ENCODE data around the gene IST1. TPM values are rescaled to one million over a fixed set of nuclear protein-coding genes. Genes with fewer than 3 reads are reported as not detected.
A peak's percentile ranks its signal among the peaks of the same experiment; 100 is the strongest.

The IST1 gene
- total RNA-seq, 2 experiments from 2014 or later = 191 to 192 TPM

DNA sequence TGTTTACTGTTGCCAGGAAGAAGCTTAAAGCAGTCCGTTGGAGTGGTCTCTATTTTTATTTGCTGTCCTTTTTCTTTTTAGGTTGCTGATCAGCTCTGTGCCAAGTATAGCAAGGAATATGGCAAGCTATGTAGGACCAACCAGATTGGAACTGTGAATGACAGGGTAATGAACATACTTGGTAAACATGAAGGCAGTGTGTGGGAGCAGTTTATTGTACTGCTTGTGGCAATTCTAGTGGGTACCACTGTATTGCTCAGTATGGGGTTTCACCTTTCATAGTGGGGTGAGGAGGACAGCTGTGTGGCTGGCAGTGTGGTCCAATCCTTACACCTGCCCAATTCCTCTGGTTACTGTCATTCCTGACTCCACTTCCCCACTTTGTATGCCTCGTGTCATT, 25.3 kb downstream of the IST1 start:
- CTCF ChIA-PET = interaction anchor here (1.3 kb wide), 1 partner anchor 8 kb away, joined by 3 read pairs; no protein-coding TSS in a partner anchor
- no peak overlapping the region for H3K27ac Mint-ChIP-seq

DNA sequence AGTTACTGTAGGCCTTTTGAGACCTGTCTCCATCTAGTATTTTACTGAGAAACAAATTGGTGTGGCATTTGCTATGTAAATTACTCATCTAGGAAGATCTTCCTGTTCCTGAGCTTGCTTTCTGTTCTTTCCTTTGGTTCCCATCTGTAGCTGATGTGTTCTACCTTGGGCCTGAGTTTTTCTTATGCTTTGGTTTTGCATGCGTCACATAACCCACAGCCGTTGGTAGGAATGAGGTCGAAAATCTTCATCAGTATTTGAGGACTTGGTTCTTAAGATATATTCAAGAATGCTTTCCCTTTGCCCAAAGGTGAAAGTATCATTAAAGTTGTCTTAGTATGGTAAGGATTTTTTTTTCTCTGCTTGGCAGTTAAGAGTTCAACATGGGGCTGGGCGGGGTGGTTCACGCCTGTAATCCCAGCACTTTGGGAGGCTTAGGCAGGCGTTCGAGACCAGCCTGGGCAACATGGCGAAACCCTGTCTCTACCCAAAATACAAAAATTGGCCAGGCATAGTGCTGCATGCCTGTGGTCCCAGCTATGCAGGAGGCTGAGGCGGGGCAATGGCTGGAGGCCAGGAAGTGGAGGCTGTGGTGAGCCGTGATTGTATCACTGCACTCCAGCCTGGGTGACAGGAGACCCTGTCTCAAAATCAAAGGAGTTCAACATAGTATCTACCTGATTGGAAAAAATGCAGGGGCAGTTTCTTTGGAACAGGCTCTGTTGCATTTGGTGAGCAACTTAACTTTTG, 28.8 kb downstream of the IST1 start:
- intact Hi-C loops (cut with micrococcal nuclease) = no loop called here
- H3K4me3 Mint-ChIP-seq = no peak overlapping the region
- no peak for DNase-seq
- ChIA-PET CTCF (no interaction called here), POLR2A (no interaction called here)
- no peaks in the 10 kb centered on the region for H3K27me3 Mint-ChIP-seq
- peaks cover 6% of the 10 kb centered on the region for H3K4me1 Mint-ChIP-seq (ENCODE audit: low read depth)
- no peaks in the 10 kb centered on the region for H3K9me3 Mint-ChIP-seq
- H3K27ac Mint-ChIP-seq = peak overlapping the region; percentile 3
- H3K36me3 Mint-ChIP-seq = peaks cover 65% of the 10 kb centered on the region

More for the DNA sequence above, 25.3 kb downstream of the IST1 start:
- intact Hi-C loops (cut with micrococcal nuclease) = no loop called here
- Mint-ChIP-seq H3K9me3 (no peaks in the 10 kb centered on the region), H3K4me3 (no peak overlapping the region), H3K4me1 (ENCODE audit: low read depth) (peaks cover 11% of the 10 kb centered on the region), H3K36me3 (peaks cover 72% of the 10 kb centered on the region), H3K27me3 (no peaks in the 10 kb centered on the region)
- POLR2A ChIA-PET = interaction anchor here (0.6 kb wide), 1 partner anchor 1354 kb away, joined by 3 read pairs; no protein-coding TSS in a partner anchor
- no peak for DNase-seq

DNA sequence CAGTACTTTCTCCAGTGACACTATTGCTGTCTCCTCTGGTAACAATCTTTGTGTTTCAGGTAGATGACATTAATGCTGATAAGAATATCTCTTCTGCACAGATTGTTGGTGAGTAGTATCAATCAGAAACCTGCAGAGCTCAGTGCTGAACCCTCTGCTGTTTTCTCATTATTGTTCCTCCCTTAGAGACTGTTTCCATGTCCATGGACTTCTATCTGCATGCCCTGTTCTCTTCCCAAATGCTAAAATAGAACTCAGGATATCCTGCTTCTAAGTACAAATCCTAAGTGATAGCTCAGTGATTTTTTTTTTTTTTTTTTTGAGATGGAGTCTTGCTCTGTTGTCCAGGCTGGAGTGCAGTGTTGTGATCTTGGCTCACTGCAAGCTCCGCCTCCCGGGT, 29.4 kb downstream of the IST1 start:
- intact Hi-C loops (cut with micrococcal nuclease) = no loop called here
- ChIA-PET POLR2A (no interaction called here), CTCF (no interaction called here)
- Mint-ChIP-seq H3K27ac (no peak overlapping the region), H3K27me3 (no peaks in the 10 kb centered on the region), H3K36me3 (peaks cover 60% of the 10 kb centered on the region), H3K4me3 (no peak overlapping the region), H3K9me3 (no peaks in the 10 kb centered on the region), H3K4me1 (ENCODE audit: low read depth) (peaks cover 6% of the 10 kb centered on the region)
- DNase-seq = no peak

DNA sequence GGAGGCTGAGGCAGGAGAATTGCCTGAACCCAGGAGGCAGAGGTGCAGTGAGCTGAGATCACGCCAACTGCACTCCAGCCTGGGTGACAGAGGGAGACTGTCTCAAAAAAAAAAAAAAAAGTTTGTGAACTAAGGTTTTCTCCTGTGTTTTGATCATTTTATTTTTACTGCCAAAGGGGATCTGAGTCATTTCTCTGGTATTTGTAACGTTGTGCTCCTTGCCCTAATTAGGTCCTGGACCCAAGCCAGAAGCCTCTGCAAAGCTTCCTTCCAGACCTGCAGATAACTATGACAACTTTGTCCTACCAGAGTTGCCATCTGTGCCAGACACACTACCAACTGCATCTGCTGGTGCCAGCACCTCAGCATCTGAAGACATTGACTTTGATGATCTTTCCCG, 32.1 kb downstream of the IST1 start:
- intact Hi-C loops (cut with micrococcal nuclease) = no loop called here
- Mint-ChIP-seq H3K27ac (peak overlapping the region; percentile 16), H3K36me3 (peaks cover 47% of the 10 kb centered on the region), H3K27me3 (no peaks in the 10 kb centered on the region), H3K9me3 (no peaks in the 10 kb centered on the region), H3K4me3 (no peak overlapping the region), H3K4me1 (ENCODE audit: low read depth) (peaks cover 14% of the 10 kb centered on the region)
- POLR2A ChIA-PET = no interaction called here
- DNase-seq = peak; percentile 20
- CTCF ChIA-PET = no interaction called here

DNA sequence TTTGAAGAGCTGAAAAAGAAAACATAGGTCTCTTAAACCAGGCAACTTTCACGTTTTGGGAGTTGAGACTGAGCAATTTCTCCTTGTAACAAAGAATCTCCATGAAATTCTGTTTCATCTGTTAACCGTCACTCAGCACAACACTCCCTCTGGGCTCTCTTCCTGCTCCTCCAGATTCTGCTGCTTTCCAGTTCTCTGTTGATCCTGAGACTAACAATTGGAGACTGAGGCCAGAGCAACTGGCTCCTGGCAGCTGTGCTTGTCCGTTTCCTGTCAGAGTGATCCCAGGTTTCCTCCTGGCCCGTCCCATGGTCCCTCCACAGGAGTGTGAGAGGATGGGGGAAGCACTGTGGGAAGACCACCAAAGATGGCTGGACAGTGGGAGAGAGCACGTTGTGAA, 32.5 kb downstream of the IST1 start:
- CTCF ChIA-PET = no interaction called here
- POLR2A ChIA-PET = no interaction called here

DNA sequence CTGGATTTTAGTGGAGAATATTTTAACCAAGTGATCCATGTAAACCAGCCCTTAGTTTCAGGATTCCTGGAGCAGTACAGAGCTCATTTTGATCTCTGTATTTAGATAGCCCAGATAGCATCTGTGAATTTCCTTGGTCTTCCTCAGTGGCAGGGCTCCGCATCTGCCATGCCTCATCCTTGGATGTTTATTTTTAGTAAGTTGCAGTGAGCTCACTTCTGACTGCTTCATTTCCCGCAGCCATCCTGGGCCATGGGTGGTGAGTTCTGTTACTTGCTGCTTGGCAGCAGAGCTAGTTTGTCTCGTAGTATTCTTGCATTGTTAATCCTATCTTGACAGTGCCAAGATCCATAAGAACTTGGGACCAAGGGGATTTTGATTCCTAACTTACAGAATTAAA, 33.7 kb downstream of the IST1 start:
- peaks cover 14% of the 10 kb centered on the region for H3K4me1 Mint-ChIP-seq (ENCODE audit: low read depth)
- H3K27me3 Mint-ChIP-seq = no peaks in the 10 kb centered on the region
- ChIA-PET POLR2A (interaction anchor here (2.0 kb wide), 1 partner anchor 33 kb away, joined by 5 read pairs; the partner anchor contains the start of gene IST1), CTCF (interaction anchor here (1.3 to 2.1 kb wide), 3 partner anchors 9 to 46 kb away, joined by 3 to 13 read pairs (median 4); no protein-coding TSS in a partner anchor)
- no peak overlapping the region for H3K27ac Mint-ChIP-seq
- no peak for DNase-seq
- intact Hi-C loops (cut with micrococcal nuclease) = no loop called here
- peaks cover 35% of the 10 kb centered on the region for H3K36me3 Mint-ChIP-seq
- no peaks in the 10 kb centered on the region for H3K9me3 Mint-ChIP-seq
- H3K4me3 Mint-ChIP-seq = no peak overlapping the region

More for the DNA sequence above, 32.5 kb downstream of the IST1 start:
- no peaks in the 10 kb centered on the region for H3K9me3 Mint-ChIP-seq
- H3K4me3 Mint-ChIP-seq = no peak overlapping the region
- H3K4me1 Mint-ChIP-seq (ENCODE audit: low read depth) = peaks cover 14% of the 10 kb centered on the region
- DNase-seq = no peak
- intact Hi-C loops (cut with micrococcal nuclease) = no loop called here
- no peaks in the 10 kb centered on the region for H3K27me3 Mint-ChIP-seq
- peaks cover 43% of the 10 kb centered on the region for H3K36me3 Mint-ChIP-seq
- H3K27ac Mint-ChIP-seq = peak overlapping the region; percentile 16

DNA sequence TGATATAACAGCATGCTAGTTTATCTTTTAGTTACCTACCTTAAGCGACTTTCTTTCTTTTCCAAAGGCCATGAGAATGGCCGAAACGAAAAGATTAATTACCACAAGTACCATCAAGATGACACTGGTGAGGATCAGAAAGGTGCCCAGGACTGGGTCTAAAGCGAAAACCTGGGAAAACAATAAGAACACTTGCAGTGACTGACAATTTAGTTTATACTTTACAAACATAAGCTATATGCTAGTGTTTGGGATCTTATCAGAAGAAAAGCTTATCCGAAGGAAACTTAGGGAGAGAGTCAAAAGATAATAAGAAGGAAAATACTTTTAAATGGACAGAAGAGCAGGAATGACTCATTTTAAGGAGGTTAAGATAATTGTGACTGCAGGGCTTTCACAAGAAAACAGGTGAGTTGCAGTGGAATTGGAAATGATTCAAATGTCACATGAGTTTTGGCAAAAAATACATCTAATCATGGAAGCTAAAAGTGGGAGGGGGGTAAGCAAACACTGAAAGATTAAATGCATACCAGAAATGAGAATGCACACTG, 34.8 kb downstream of the IST1 start:
- DNase-seq = no peak
- H3K27ac Mint-ChIP-seq = peak overlapping the region; percentile 57
- H3K27me3 Mint-ChIP-seq = no peaks in the 10 kb centered on the region
- ChIA-PET CTCF (interaction anchor here (1.9 to 2.1 kb wide), 2 partner anchors 32 to 47 kb away, joined by 4 to 13 read pairs; no protein-coding TSS in a partner anchor), POLR2A (interaction anchor here (2.0 kb wide), 1 partner anchor 34 kb away, joined by 5 read pairs; the partner anchor contains the start of gene IST1)
- intact Hi-C loops (cut with micrococcal nuclease) = no loop called here
- peaks cover 14% of the 10 kb centered on the region for H3K4me1 Mint-ChIP-seq (ENCODE audit: low read depth)
- H3K36me3 Mint-ChIP-seq = peaks cover 31% of the 10 kb centered on the region
- H3K4me3 Mint-ChIP-seq = no peak overlapping the region
- H3K9me3 Mint-ChIP-seq = no peaks in the 10 kb centered on the region

DNA sequence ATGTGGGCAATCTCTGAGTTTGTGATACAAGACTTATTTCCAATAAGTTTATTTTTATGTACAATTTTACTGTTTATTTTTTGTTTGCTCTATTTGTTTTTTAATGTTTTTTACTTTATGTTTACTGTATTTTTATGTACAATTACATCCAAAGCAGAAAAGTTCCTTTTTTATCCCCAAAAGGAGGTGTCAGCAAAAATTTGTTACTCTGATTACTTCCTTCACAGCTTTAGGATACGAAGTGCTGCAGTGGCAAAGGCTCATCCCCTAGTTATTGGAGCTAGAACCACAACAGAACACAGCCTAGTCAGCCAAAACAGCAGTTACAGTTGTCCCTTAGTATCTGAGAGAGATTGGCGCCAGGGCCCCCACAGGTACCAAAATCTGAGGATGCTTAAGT, 35.7 kb downstream of the IST1 start:
- DNase-seq = no peak
- H3K9me3 Mint-ChIP-seq = no peaks in the 10 kb centered on the region
- H3K36me3 Mint-ChIP-seq = peaks cover 27% of the 10 kb centered on the region
- H3K27ac Mint-ChIP-seq = no peak overlapping the region
- H3K4me3 Mint-ChIP-seq = no peak overlapping the region
- CTCF ChIA-PET = no interaction called here
- POLR2A ChIA-PET = no interaction called here
- no peaks in the 10 kb centered on the region for H3K27me3 Mint-ChIP-seq
- intact Hi-C loops (cut with micrococcal nuclease) = no loop called here
- peaks cover 14% of the 10 kb centered on the region for H3K4me1 Mint-ChIP-seq (ENCODE audit: low read depth)

DNA sequence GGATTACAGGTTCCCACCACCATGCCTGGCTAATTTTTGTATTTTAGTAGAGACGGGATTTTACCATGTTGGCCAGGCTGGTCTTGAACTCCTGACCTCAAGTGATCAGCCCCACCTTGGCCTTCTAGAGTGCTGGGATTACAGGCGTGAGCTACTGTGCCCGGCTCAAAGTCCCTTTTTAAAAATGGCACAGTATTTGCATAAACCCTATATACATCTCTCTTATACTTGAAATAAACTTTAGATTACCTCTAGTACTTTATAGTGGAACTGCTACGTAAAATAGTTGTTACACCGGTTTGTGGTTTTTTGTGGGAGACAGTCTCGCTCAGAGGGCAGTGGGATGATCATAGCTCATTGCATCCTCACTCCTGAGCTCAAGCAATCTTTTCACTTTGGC, 36.3 kb downstream of the IST1 start:
- peaks cover 25% of the 10 kb centered on the region for H3K36me3 Mint-ChIP-seq
- no peak overlapping the region for H3K27ac Mint-ChIP-seq
- ChIA-PET CTCF (interaction anchor here (0.7 kb wide), 1 partner anchor 26 kb away, joined by 3 read pairs; no protein-coding TSS in a partner anchor), POLR2A (no interaction called here)
- DNase-seq = no peak
- H3K4me1 Mint-ChIP-seq (ENCODE audit: low read depth) = peaks cover 14% of the 10 kb centered on the region
- H3K4me3 Mint-ChIP-seq = no peak overlapping the region
- H3K27me3 Mint-ChIP-seq = no peaks in the 10 kb centered on the region
- intact Hi-C loops (cut with micrococcal nuclease) = no loop called here
- no peaks in the 10 kb centered on the region for H3K9me3 Mint-ChIP-seq

DNA sequence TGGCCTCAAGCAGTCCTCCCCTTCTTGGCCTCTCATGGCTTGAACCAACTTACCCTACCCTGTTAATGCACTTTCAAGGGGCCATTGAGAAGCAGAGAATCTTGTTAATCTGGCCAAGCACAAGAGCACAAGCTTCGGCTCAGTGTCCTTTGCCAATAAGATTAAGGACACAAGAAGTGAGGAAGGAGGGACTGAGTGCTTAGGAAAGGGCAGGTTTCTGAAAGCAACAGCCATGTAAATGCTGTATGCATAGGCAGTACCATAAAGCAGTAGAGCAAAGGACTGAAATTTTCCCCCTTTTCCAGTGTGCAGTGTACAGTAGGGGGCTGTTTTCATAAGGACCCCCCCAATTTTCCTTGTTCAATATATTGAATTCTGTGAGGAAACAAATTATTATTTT, 37.7 kb downstream of the IST1 start:
- POLR2A ChIA-PET = no interaction called here
- Mint-ChIP-seq H3K27ac (peak overlapping the region; percentile 34), H3K9me3 (no peaks in the 10 kb centered on the region)

DNA sequence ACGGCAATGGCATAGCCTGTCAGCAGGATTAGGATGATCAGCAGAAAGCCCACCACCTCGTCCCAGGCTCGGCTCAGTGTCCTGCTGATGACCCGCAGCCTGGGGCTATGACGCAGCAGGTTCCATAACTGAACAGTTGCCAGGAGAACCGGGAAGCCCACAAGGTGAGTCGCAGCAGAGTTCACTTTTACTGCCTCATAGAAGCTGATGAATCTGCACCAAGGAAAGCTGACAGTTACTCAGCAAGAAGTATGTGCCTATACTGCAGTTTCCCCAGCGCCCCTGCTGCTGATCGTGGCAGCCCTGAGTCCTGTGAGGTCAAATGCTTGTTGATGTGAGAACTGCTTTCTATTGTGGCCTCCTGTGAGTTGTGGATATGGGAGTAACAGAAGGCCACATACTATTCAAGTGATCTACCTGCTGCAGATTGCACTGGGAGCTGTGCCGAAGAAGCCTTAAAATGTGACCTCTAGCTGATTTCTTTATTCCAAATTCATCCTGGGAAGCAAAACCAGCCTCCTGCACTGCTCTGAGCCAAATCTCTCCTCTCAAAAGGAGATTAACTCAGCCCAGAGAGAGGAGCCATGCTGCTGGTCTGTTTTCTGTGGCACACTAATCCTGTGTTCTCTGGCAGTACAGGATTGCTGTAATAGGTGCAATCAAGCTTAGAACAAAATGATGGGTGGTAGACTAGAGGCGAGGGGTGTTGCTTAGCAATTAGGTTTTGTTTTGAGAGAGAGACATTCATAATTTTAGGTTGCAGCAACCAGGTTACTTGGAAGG, 38.8 kb downstream of the IST1 start:
- Mint-ChIP-seq H3K4me3 (no peak overlapping the region), H3K4me1 (ENCODE audit: low read depth) (peaks cover 8% of the 10 kb centered on the region), H3K27ac (no peak overlapping the region), H3K27me3 (no peaks in the 10 kb centered on the region), H3K9me3 (peaks cover 4% of the 10 kb centered on the region), H3K36me3 (peaks cover 8% of the 10 kb centered on the region)
- ChIA-PET CTCF (no interaction called here), POLR2A (interaction anchor here (0.6 kb wide), 1 partner anchor 369 kb away, joined by 3 read pairs; no protein-coding TSS in a partner anchor)
- intact Hi-C loops (cut with micrococcal nuclease) = no loop called here
- DNase-seq = peak; percentile 25

More for the DNA sequence above, 37.7 kb downstream of the IST1 start:
- peaks cover 10% of the 10 kb centered on the region for H3K4me1 Mint-ChIP-seq (ENCODE audit: low read depth)
- intact Hi-C loops (cut with micrococcal nuclease) = no loop called here
- no peak for DNase-seq
- H3K27me3 Mint-ChIP-seq = no peaks in the 10 kb centered on the region
- CTCF ChIA-PET = no interaction called here
- no peak overlapping the region for H3K4me3 Mint-ChIP-seq
- peaks cover 13% of the 10 kb centered on the region for H3K36me3 Mint-ChIP-seq

DNA sequence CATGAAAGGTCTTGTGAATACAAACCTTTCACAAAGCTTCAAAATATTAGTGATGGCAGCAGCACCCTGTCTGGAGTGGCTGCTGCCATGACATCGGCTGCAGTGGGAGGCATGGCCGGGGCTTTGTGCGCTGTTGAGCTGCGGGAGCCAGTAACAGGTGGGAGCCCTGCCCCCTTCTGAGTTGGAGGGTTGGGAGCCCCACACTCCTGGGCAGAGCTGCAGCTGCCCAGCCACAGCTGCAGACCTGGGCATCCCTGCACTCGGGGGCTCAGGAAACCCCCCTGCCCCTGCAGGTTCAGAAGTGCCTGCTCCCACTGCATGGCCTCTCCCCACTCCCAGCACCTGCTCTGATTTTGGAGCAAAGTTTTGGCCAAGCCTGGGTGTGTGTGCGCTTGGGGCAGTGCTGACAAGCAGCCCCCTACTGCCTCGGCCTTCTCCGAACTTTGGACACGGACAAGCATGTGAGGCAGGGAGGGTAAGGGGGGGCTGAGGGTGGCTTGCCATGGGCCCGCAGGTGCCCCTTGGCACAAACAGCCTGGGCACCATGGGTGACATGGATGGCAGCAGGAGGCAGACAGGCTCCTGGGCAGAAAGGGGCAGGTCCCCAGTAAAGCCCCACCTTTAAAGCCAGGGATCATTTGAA, 42.7 kb downstream of the IST1 start:
- H3K4me1 Mint-ChIP-seq (ENCODE audit: low read depth) = no peaks in the 10 kb centered on the region
- no peak overlapping the region for H3K4me3 Mint-ChIP-seq
- intact Hi-C loops (cut with micrococcal nuclease) = no loop called here
- CTCF ChIA-PET = interaction anchor here (1.7 kb wide), 1 partner anchor 23 kb away, joined by 7 read pairs; no protein-coding TSS in a partner anchor
- peaks cover 4% of the 10 kb centered on the region for H3K9me3 Mint-ChIP-seq
- H3K36me3 Mint-ChIP-seq = no peaks in the 10 kb centered on the region
- no peak for DNase-seq
- POLR2A ChIA-PET = interaction anchor here (1.3 kb wide), 1 partner anchor 17 kb away, joined by 3 read pairs; no protein-coding TSS in a partner anchor
- no peak overlapping the region for H3K27ac Mint-ChIP-seq
- H3K27me3 Mint-ChIP-seq = no peaks in the 10 kb centered on the region
